GM18907 (cell line): Measurements from ENCODE around the gene ARAP1.

Experiments used
- ATAC-seq: cut with Tn5 transposase; IDR thresholded peaks from one replicate; pipeline ENCODE4 v1.9.1; 2021; ENCODE audit warnings: mild to moderate bottlenecking, moderate library complexity; ENCODE audit not compliant: unreplicated experiment

Gene ARAP1

GRCh38 chr11:72685560-72686480 is 66.4 kb downstream of the ARAP1 start:
- no peak for ATAC-seq

GRCh38 chr11:72684236-72684912 is 67.8 kb downstream of the ARAP1 start:
- no peak for ATAC-seq

- ATAC-seq: no peak
These were observed 68.4 kb downstream of the ARAP1 start for GRCh38 chr11:72683782-72684200.

- ATAC-seq: no peak
These were observed 69.4 kb downstream of the ARAP1 start for GRCh38 chr11:72682858-72683243.

GRCh38 chr11:72682238-72682857 is 69.9 kb downstream of the ARAP1 start:
- ATAC-seq: no peak

- no peak for ATAC-seq
These were observed 70.7 kb downstream of the ARAP1 start for GRCh38 chr11:72681226-72682153.

GRCh38 chr11:72680624-72681158 is 71.5 kb downstream of the ARAP1 start:
- ATAC-seq: no peak

GRCh38 chr11:72679869-72680268 is 72.3 kb downstream of the ARAP1 start:
- ATAC-seq: no peak

- no peak for ATAC-seq
These were observed 73.7 kb downstream of the ARAP1 start for GRCh38 chr11:72678524-72678923.

GRCh38 chr11:72676861-72677341 is 75.3 kb downstream of the ARAP1 start:
- no peak for ATAC-seq

GRCh38 chr11:72675221-72675620 is 77.0 kb downstream of the ARAP1 start:
- ATAC-seq: no peak

- ATAC-seq: no peak
These were observed 78.0 kb downstream of the ARAP1 start, which contains the start of gene PDE2A for GRCh38 chr11:72673943-72674828. PDE2A (minus strand) TSS chr11:72674422; CDS start chr11:72674207, 215 bp downstream.

GRCh38 chr11:72673284-72673942 is 78.8 kb downstream of the ARAP1 start:
- no peak for ATAC-seq

GRCh38 chr11:72672597-72673238 is 79.5 kb downstream of the ARAP1 start:
- ATAC-seq: no peak

GRCh38 chr11:72671152-72672099 is 80.8 kb downstream of the ARAP1 start:
- ATAC-seq: no peak

- no peak for ATAC-seq
These were observed 82.2 kb downstream of the ARAP1 start for GRCh38 chr11:72670041-72670440.

GRCh38 chr11:72669527-72669926 is 82.7 kb downstream of the ARAP1 start:
- ATAC-seq: no peak
